ENCODE data around the gene PDCD4.

Gene PDCD4

DNA sequence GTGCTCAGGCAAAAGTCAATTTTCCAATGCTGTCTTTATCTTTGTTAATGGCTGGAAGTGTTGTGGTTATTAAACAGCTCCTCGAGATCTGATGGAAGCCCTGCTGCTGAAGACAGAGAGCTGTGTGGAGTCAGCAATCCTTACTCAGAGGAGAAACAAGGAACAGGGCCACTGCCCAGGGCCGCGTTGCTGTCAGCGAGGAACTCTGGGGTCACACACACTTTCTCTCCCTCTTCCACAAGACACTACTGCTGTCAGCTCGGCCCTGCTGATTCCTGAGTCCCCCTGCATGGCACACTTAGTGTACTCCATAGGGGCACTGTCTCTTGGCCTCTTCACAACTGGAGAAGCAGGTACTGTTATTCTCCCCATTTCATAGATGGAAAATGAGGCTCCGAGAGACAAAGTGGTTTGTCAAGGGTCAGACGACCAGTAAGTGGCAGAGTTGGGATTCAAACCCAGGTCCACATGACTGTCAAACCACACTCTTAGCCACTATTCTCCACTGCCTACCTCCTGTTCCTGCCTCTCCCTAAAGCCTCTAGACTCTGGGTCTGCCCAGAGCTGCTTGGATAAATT lies 29.3 kb upstream of the PDCD4 start:
- no peak for DNase-seq (ENCODE audit: low read depth)

- DNase-seq (ENCODE audit: low read depth) = no peak
Measured at GRCh38 chr10:110843031-110843430, 28.7 kb upstream of the PDCD4 start.

- DNase-seq (ENCODE audit: low read depth) = no peak
Measured at GRCh38 chr10:110843796-110844616, 27.7 kb upstream of the PDCD4 start.

GRCh38 chr10:110844617-110844881 lies 27.2 kb upstream of the PDCD4 start:
- DNase-seq (ENCODE audit: low read depth) = no peak

GRCh38 chr10:110845192-110845755 lies 26.5 kb upstream of the PDCD4 start:
- no peak for DNase-seq (ENCODE audit: low read depth)

DNA sequence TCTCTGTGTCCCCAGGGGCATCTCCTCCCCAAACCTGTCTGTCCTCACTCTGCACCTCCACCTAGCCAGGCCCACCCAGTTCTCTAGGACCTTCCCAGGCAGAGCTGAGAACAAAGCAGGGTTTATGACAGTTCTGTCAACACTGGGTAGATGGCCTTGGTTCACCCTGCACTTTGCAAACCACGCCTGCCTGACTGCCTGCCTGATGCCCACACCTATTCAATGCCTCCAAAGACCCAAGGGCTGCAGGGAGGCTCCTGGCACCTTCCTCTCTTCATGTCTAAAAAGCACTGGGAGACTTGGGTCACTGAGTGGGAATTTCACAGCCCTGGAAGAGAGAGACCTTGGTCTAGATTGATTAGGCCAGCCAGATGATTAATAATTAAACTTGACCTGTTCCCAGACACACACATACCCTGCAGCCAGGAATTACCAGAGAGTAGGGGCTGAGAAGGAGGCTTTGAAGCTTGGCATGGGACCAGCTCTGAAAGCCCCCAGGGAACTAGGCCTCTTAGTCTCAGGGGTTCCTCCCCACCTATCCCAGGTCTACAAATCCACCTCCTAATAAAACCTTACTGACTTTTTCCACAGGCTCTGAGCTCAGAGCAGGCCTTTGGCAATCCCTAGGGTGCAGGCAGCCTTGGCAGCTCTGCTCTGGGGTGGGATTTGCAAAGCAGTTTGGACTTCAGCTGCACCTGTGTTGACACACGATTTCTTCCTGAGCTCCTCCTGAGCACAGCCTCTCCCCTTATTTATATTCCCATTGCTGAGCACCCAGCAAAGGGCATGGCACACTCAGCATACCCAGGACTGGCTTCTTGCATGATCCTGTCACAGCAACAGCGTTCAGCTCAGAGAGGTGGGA lies 25.7 kb upstream of the PDCD4 start:
- DNase-seq (ENCODE audit: low read depth) = no peak

DNA sequence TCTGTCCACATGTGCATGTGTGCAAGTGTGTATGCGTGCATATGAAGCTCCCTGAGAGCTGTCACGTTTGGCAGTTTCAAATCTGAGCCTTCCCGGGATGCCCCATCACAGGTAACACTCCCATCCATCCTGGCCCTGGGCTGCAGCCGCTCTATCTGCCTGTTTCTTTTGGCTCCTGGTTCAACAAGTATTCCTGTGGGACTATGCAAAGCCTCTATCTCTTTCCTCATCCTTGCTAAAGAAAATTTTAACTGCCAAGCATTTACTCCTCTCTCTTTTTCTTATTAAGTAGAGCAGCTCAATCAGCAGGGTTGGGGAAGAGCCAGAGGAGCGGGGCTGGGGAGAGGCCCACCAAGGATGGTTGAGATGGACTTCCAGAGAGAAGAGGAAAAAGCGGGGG lies 24.4 kb upstream of the PDCD4 start:
- no peak for DNase-seq (ENCODE audit: low read depth)

DNA sequence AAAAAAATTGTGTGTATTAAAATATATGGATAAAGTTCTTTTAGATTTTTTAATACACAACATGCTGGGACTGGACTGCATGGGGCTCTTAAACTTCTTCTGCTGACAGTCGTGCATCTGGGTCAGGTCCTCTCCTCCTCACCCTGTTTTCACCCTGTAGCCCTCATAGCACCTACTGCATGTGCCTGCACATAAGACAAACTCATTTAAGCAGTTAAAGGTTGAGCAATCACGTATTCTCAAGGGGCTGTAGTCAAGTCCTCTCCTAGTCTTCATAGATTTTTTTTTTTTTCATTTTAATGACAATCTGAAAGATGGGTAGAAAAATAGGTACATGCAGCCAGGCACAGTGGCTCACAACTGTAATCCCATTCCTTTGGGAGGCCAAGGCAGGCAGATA lies 23.6 kb upstream of the PDCD4 start:
- no peak for DNase-seq (ENCODE audit: low read depth)

DNA sequence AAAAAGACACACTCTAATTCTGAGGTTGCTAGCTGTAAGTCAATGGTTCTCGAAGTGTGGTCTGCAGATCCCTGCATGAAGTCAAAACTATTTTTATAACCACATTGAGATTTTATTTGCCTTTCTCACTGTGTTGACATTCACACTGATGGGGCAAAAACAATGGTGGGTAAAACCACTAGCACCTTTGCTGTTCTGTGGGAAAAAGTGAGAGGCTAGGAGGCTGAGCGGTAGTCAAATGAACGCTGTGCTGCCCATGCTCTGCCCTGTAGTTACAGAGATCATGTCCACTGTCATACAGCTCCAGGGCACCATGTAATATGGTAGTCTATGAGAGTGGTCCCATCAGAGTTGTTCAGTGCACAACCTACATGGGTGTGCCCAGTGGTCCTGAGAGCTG lies 21.6 kb upstream of the PDCD4 start:
- no peak for DNase-seq (ENCODE audit: low read depth)

DNA sequence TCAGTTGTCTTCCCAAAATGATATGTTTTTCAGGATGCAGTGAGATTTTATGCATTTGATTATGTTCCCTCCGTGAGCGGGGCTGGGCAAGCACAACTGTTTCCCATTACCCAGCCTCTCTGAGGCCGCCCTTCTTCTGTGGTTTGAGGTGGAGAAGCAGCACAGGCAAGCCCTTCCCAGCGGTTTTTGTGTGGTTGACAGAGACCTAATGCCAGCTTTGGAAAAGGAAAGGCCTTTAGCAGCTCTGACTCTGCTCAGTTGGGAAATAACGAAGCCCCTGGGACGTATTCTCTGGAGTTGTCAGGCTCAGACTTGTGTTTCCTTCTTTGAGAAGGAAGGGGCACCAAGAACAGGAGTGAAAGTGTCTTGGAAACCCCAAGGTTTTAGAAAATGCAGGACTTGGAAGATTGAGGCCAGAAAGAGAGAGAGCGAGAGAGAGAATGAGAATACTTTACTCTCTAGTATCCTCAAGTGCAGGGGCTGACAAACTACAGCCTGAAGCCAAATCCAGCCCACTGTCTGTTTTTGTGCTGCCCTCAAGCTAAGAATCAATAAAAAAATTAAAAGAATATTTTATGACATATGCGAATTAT lies 20.6 kb upstream of the PDCD4 start:
- no peak for DNase-seq (ENCODE audit: low read depth)

- no peak for DNase-seq (ENCODE audit: low read depth)
Measured at GRCh38 chr10:110852255-110852896, 19.4 kb upstream of the PDCD4 start.

DNA sequence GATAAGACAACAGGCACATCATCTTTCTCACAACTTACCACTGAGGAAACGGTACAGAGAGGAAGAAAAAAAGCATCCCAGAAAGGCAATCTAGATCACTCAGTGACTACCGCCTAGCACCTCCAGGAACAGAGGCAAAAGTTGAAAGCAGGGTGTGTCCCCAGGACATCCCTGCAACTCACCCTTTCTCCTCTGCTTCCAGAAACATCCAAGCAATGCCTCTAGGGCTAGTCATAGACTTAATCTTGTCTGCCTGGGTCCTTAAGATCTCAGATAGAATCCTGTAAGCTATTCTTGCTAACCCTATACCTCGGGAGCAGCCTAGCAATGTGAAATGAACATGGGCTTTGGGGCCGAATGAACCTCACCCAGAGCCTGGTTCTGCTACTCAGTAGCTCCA lies 18.8 kb upstream of the PDCD4 start:
- no peak for DNase-seq (ENCODE audit: low read depth)

GRCh38 chr10:110853921-110854605 lies 17.7 kb upstream of the PDCD4 start:
- DNase-seq (ENCODE audit: low read depth) = no peak

GRCh38 chr10:110857265-110858171 lies 14.2 kb upstream of the PDCD4 start:
- DNase-seq (ENCODE audit: low read depth) = no peak

GRCh38 chr10:110858297-110858934 lies 13.3 kb upstream of the PDCD4 start:
- DNase-seq (ENCODE audit: low read depth) = no peak

GRCh38 chr10:110859206-110859972 lies 12.3 kb upstream of the PDCD4 start:
- DNase-seq (ENCODE audit: low read depth) = no peak

- DNase-seq (ENCODE audit: low read depth) = no peak
Measured at GRCh38 chr10:110859973-110860376, 11.8 kb upstream of the PDCD4 start.

- DNase-seq (ENCODE audit: low read depth) = no peak
Measured at GRCh38 chr10:110860576-110861241, 11.0 kb upstream of the PDCD4 start.
